Activated CD8-positive, alpha-beta memory T cell treated with anti-CD3 and anti-CD28 coated beads, Interleukin-2, amount 50 U/mL, for 48 hours (primary cell): ENCODE results near the gene CHST8.

Source experiments
- DNase-seq: peaks from one replicate; pipeline ENCODE4 v3.0.0-alpha.2; 2020

The CHST8 gene

DNA sequence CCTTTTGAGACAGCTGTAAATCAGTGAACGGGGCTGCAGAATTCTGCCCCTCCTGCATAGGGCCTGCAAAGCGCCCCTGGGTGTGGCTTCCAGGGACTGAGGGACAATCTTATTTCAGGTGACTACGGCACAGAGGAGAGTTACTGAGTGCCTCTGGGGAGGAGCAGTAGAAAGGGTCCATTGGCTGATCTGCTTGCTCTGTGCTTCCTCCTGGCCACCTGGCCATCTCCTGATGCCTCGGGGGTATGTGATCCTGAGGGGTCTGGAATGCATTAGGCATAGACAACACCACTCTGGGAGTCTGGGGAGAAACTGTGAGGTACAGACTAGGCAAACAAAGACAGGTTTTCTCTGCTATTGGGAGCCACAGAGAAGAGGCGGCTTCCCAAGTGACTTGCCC lies 177.7 kb downstream of the CHST8 start:
- DNase-seq = no peak

GRCh38 chr19:33800012-33800680 lies 178.4 kb downstream of the CHST8 start:
- no peak for DNase-seq

DNA sequence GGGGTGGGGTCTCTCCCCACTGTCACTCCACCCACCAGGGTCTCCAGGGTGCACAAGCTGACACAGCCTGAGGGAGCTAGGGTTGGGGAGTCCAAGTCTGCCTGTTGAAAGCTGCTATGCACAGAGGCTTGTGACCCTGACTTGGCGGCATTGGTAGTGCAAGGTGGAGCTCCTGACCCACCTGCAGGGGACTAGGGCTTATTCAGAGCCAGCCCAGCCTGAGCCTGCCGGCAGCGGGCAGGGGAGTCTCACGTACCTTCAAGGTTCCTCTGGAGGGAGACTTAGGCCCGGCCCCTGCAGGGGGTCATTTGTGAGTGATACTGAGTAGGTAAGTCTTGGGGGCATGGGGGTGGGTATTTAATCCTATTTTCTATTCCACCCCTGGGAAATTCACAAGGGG lies 179.7 kb downstream of the CHST8 start:
- no peak for DNase-seq

- DNase-seq = no peak
Measured at GRCh38 chr19:33802001-33802400, 180.2 kb downstream of the CHST8 start.

GRCh38 chr19:33802801-33803200 lies 181.0 kb downstream of the CHST8 start:
- DNase-seq = no peak

- no peak for DNase-seq
Measured at GRCh38 chr19:33803383-33803782, 181.6 kb downstream of the CHST8 start.

- DNase-seq = no peak
Measured at GRCh38 chr19:33804021-33804799, 182.5 kb downstream of the CHST8 start.

DNA sequence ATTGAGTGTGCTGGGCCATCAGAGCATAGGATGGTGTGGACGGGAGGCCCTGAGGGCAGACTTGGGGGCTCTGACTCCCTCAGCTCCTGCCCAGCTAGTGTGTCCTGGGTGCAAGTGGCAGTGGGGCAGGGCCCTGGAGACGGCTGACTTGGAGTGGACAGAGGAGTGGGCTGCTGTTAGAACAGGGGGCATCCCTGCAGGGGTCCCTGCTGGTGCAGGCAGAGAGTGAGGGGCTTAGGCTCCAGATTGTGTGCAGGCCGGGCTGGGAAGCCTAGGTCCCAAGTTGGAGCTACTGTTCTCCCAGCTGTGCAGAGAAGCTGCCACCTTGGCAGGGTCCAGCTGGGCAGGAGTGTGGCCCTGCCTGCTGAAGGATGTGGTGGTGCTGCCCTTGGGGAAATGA lies 183.6 kb downstream of the CHST8 start:
- no peak for DNase-seq

- no peak for DNase-seq
Measured at GRCh38 chr19:33805840-33806433, 184.2 kb downstream of the CHST8 start.

DNA sequence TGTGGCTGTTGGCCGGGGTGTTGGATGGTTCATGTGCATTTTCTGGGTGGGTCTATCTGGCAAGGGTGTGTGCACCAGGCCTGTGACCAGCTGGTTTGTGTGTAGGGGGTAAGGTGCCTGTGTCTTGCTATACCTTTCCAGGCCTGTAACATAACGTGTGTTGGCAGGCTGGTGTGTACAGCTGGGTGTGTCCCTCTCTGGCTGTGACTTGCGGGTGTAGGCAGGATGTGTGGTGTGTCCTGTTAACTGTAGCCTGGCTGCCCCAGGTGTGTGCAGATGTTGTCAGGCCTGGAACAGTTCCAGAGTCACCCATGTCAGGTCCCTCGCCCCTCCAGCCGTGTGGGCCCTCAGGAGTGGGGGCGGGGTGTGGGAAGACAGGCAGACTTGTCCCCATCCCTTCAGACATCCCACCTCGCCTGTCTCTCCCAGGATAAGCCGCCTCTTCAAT lies 184.7 kb downstream of the CHST8 start:
- no peak for DNase-seq

GRCh38 chr19:33808399-33808798 lies 186.6 kb downstream of the CHST8 start:
- no peak for DNase-seq

GRCh38 chr19:33809960-33810359 lies 188.2 kb downstream of the CHST8 start:
- DNase-seq = no peak

- no peak for DNase-seq
Measured at GRCh38 chr19:33810821-33811220, 189.1 kb downstream of the CHST8 start.

- DNase-seq = no peak
Measured at GRCh38 chr19:33811246-33811645, 189.5 kb downstream of the CHST8 start.

DNA sequence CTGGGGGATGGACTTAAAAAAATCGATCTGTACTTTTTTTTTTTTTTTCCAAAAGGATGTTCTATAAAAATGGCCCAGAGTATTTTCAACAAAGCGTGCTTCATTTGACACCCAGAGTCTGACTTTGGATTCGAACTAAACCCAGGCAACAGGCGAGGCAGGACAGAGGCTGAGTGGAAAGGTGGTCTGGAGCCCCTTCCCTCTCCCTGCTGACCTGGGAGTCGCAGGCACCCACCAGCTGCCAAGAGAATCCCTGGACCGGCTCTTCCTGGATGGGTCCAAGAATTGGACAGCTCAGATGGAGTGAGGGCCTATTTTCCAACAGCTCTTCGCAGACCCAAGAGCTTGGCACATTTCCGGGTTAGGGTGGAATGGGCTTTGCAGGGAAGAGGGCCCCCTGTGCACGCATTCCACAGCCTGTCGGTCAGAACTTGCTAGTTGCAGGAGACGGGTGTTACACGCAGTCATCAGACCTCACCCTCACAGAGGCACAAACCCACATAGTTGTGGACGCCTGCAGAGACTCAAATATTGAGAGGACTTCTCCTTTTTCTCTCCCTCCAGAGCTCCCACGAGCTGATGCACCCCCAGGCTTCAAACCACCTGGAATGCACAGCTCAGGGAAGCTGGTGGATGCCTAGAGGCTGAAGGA lies 190.1 kb downstream of the CHST8 start:
- DNase-seq = no peak

- DNase-seq = no peak
Measured at GRCh38 chr19:33812388-33813330, 190.9 kb downstream of the CHST8 start.

DNA sequence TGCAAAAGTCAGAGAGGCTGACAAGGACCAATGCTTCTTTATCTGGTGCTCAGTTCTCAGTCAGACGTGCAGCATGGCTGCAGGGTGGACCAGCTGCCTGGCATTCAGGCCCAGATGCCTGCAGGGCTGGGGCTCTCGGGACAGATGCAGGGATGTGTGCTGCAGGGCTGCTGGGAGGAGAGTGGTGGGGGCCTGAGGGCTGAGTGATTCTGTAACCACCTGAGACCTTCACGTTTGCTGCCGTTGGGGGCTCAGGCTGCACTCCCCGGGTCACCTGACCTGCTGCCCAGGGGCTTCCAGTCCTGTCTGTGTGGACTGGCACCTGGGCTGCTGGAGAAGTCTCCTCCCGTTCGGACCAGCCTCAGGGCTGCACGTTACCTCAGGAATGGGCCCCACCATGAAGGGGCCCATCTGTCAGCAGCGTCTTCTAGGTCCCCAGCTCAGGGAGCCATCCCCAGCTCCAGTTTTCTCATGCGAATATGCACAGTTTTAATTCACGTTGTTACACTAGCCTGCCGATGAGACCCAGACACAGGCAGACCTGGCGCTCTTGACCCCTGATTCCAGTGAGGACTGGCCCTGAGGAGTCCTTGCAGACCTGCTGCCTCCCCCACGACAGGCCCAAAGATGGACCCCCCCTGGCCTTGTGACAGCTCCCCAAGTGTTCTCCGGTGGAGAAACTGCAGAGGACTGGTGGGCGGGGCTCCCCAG lies 191.8 kb downstream of the CHST8 start:
- DNase-seq = no peak

GRCh38 chr19:33814181-33815165 lies 192.7 kb downstream of the CHST8 start:
- no peak for DNase-seq

GRCh38 chr19:33815380-33816340 lies 193.9 kb downstream of the CHST8 start:
- no peak for DNase-seq
